ENCODE measurements around the gene ADAM8.

GRCh38 chr10:133242611-133243356, 33.9 kb downstream of the ADAM8 start:
- no peak for TF ChIP-seq CTCF (IDR thresholded peaks at IDR 0.05)
- TF ChIP-seq POLR2A (IDR thresholded peaks at IDR 0.05) = no peak

Measured in body of pancreas (tissue), 4 donors.